GM06990 (cell line): ENCODE results near the gene DDX60.

Source experiments
- DNase-seq: peaks from one replicate; pipeline ENCODE4 v3.0.0-alpha.2; 2011; ENCODE audit not compliant: insufficient read length; ENCODE audit errors: extremely low read depth
- H3K27me3 ChIP-seq: replicated peaks from 2 replicates; pipeline ENCODE4 v1.6.0; 2011; ENCODE audit warnings: low read length; ENCODE audit not compliant: control insufficient read depth, insufficient read depth
- H3K36me3 ChIP-seq: 2 replicates; pipeline ENCODE4 v1.5.1; 2011; ENCODE audit warnings: low read length; ENCODE audit not compliant: control insufficient read depth, insufficient read depth
- H3K4me3 ChIP-seq: replicated peaks from 2 replicates; pipeline ENCODE4 v1.5.1; 2011; ENCODE audit warnings: low read depth, mild to moderate bottlenecking, control low read depth, low read length
- CTCF ChIP-seq: IDR thresholded peaks from 2 replicates; pipeline ENCODE4 v1.5.1; 2011; ENCODE audit warnings: low read length, control low read depth, mild to moderate bottlenecking, inconsistent platforms; ENCODE audit not compliant: insufficient read depth, poor library complexity, severe bottlenecking

Gene DDX60

GRCh38 chr4:168212656-168213055 lies 105.9 kb downstream of the DDX60 start:
- H3K36me3 ChIP-seq = no peaks in the 10 kb centered on the region
- no peak overlapping the region for H3K4me3 ChIP-seq
- H3K27me3 ChIP-seq = no peaks in the 10 kb centered on the region
- no peak for TF ChIP-seq CTCF
- no peak for DNase-seq

DNA sequence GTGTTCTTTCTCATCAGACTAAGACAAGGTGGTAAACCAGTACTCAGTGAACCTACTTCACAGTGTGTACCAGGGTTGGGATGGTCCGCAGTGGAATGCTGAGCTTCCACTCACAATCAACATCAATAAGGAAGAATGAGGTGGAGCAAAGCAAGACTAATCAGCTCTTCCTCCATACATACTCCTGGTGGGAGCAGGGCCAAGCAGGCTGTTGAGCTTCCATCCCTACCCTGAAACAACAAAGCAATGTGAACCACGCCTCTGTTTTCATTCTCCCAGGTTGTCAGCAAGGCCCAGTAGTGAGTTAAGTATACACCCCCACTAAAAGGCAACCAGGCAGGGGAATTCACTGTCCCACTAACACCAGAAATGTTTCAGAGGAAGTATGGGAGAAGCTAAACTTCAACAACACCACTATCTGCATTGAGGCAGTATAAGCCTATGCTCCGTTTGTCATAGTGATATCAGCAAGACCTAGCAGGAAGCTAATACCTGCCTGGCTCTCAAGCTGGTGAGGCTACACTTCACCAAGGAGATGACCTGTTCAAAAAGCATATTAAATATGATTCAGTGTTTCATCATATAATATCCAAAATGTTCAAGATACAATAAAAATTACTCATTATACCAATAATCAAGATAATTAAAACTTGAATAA lies 109.5 kb downstream of the DDX60 start:
- Histone ChIP-seq H3K36me3 (no peaks in the 10 kb centered on the region), H3K27me3 (no peaks in the 10 kb centered on the region), H3K4me3 (no peak overlapping the region)
- TF ChIP-seq CTCF = no peak
- DNase-seq = no peak

DNA sequence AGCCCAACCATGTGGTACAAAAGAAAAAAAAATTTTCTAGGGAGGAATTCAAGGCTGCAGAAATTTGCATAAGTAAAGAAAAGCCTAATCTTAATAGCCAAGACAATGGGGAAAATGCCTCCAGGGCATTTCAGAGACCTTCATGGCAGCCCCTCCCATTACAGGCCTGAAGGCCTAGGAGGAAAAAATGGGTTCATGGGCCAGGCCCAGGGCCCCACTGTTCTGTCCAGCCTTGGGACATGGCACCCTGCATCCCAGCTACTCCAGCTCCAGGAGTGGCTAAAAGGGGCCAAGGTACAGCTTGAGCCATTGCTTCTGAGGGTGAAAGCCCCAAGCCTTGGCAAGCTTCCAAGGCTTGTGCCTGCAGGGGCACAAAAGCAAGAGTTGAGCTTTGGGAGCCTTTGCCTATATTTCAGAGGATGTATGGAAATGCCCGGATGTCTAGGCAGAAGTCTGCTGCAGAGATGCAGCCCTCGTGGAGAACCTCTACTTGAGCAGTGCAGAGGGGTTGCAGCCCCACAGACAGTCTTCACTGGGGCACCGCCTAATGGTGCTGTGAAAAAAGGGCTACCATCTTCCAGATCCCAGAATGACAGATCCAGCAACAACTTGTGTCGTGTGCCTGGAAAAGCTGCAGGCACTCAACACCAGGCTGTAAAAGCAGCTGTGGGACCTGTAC lies 115.2 kb downstream of the DDX60 start:
- H3K27me3 ChIP-seq = no peaks in the 10 kb centered on the region
- H3K4me3 ChIP-seq = no peak overlapping the region
- TF ChIP-seq CTCF = no peak
- H3K36me3 ChIP-seq = no peaks in the 10 kb centered on the region
- DNase-seq = no peak

GRCh38 chr4:168200685-168201084 lies 117.9 kb downstream of the DDX60 start:
- Histone ChIP-seq H3K27me3 (no peaks in the 10 kb centered on the region), H3K4me3 (no peak overlapping the region), H3K36me3 (no peaks in the 10 kb centered on the region)
- no peak for TF ChIP-seq CTCF
- no peak for DNase-seq

- no peak overlapping the region for H3K4me3 ChIP-seq
- no peak for TF ChIP-seq CTCF
- DNase-seq = no peak
- H3K27me3 ChIP-seq = no peaks in the 10 kb centered on the region
- H3K36me3 ChIP-seq = no peaks in the 10 kb centered on the region
Observed at GRCh38 chr4:168199260-168199957, 119.1 kb downstream of the DDX60 start.
